Islet of Langerhans (tissue), 1 donor: ENCODE results near the gene PLCH1.

Experiments
- FAIRE-seq: peaks from one replicate; lab custom pipeline; 2011; peaks lifted over from hg19 to GRCh38; lab: Jason Lieb, UNC

The PLCH1 gene

GRCh38 chr3:155683344-155683720 is 61.5 kb downstream of the PLCH1 start:
- FAIRE-seq = no peak

- no peak for FAIRE-seq
These were observed 62.2 kb downstream of the PLCH1 start for GRCh38 chr3:155682426-155683343.

- FAIRE-seq = no peak
These were observed 68.5 kb downstream of the PLCH1 start for GRCh38 chr3:155676252-155676981.

- FAIRE-seq = peak; percentile 89
These were observed 69.8 kb downstream of the PLCH1 start for GRCh38 chr3:155675094-155675493.

GRCh38 chr3:155673421-155673820 is 71.5 kb downstream of the PLCH1 start:
- no peak for FAIRE-seq

- FAIRE-seq = no peak
These were observed 74.5 kb downstream of the PLCH1 start for GRCh38 chr3:155670335-155670734.

GRCh38 chr3:155667988-155668387 is 76.9 kb downstream of the PLCH1 start:
- FAIRE-seq = no peak

GRCh38 chr3:155664925-155665695 is 79.8 kb downstream of the PLCH1 start:
- no peak for FAIRE-seq

GRCh38 chr3:155663467-155664212 is 81.2 kb downstream of the PLCH1 start:
- no peak for FAIRE-seq

- no peak for FAIRE-seq
These were observed 83.1 kb downstream of the PLCH1 start for GRCh38 chr3:155661760-155662159.

GRCh38 chr3:155661042-155661441 is 83.8 kb downstream of the PLCH1 start:
- FAIRE-seq = no peak

- peak; percentile 24 for FAIRE-seq
These were observed 86.1 kb downstream of the PLCH1 start for GRCh38 chr3:155658671-155659261.

- FAIRE-seq = no peak
These were observed 86.9 kb downstream of the PLCH1 start for GRCh38 chr3:155658006-155658405.

GRCh38 chr3:155657161-155657560 is 87.7 kb downstream of the PLCH1 start:
- no peak for FAIRE-seq

GRCh38 chr3:155656466-155656865 is 88.4 kb downstream of the PLCH1 start:
- FAIRE-seq = no peak

- FAIRE-seq = peak; percentile 17
These were observed 93.2 kb downstream of the PLCH1 start for GRCh38 chr3:155651489-155652218.

- no peak for FAIRE-seq
These were observed 96.8 kb downstream of the PLCH1 start for GRCh38 chr3:155648013-155648591.

GRCh38 chr3:155647206-155647605 is 97.7 kb downstream of the PLCH1 start:
- FAIRE-seq = no peak

GRCh38 chr3:155646669-155647068 is 98.2 kb downstream of the PLCH1 start:
- FAIRE-seq = no peak

GRCh38 chr3:155646128-155646527 is 98.7 kb downstream of the PLCH1 start:
- FAIRE-seq = no peak
